C4-2B (cell line): ENCODE results near the gene PCDHGA8.

Source experiments
- H3K27ac ChIP-seq: fragments of 450-650 bp; 2 replicates; pipeline ENCODE4 v1.5.1; 2017
- CTCF ChIP-seq: fragments of 450-650 bp; conservative IDR thresholded peaks from 2 replicates; pipeline ENCODE4 v1.5.1; 2017; ENCODE audit warnings: mild to moderate bottlenecking
- ZFX ChIP-seq: fragments of 450-650 bp; IDR thresholded peaks from 2 replicates; pipeline ENCODE4 v1.6.1; 2017

Gene PCDHGA8

GRCh38 chr5:141362719-141363118 lies 29.7 kb upstream of the PCDHGA8 start:
- H3K27ac ChIP-seq = no peak overlapping the region
- TF ChIP-seq ZFX (no peak), CTCF (no peak)

- TF ChIP-seq CTCF (peak; percentile 34), ZFX (no peak)
- no peak within 1 kb of the TSS for H3K27ac ChIP-seq
Measured at GRCh38 chr5:141363952-141364660, 28.3 kb upstream of the PCDHGA8 start, which contains the start of gene PCDHGA5. PCDHGA5 (plus strand) TSS chr5:141364162; CDS start chr5:141364331, 169 bp downstream.

DNA sequence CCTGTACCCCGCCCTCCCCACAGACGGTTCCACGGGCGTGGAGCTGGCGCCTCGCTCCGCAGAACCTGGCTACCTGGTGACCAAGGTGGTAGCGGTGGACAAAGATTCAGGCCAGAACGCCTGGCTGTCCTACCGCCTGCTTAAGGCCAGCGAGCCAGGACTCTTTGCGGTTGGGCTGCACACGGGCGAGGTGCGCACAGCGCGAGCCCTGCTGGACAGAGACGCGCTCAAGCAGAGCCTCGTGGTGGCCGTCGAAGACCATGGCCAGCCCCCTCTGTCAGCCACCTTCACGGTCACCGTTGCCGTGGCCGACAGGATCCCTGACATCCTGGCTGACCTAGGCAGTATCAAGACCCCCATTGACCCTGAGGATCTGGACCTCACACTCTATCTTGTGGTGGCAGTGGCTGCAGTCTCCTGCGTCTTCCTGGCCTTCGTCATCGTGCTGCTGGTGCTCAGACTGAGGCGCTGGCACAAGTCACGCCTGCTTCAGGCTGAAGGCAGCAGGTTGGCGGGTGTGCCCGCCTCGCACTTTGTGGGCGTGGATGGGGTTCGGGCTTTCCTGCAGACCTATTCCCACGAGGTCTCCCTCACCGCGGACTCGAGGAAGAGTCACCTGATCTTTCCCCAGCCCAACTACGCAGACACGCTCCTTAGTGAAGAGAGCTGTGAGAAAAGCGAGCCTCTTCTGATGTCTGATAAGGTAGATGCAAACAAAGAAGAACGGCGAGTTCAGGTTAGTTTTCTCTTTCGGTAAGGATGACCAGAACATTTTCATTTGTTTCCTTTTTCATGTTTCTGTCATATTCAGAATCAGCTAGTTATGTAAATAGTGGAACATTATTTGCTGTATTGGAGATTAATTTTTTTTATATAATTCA lies 26.2 kb upstream of the PCDHGA8 start:
- no peak for TF ChIP-seq CTCF
- no peak for TF ChIP-seq ZFX
- H3K27ac ChIP-seq = no peak overlapping the region

DNA sequence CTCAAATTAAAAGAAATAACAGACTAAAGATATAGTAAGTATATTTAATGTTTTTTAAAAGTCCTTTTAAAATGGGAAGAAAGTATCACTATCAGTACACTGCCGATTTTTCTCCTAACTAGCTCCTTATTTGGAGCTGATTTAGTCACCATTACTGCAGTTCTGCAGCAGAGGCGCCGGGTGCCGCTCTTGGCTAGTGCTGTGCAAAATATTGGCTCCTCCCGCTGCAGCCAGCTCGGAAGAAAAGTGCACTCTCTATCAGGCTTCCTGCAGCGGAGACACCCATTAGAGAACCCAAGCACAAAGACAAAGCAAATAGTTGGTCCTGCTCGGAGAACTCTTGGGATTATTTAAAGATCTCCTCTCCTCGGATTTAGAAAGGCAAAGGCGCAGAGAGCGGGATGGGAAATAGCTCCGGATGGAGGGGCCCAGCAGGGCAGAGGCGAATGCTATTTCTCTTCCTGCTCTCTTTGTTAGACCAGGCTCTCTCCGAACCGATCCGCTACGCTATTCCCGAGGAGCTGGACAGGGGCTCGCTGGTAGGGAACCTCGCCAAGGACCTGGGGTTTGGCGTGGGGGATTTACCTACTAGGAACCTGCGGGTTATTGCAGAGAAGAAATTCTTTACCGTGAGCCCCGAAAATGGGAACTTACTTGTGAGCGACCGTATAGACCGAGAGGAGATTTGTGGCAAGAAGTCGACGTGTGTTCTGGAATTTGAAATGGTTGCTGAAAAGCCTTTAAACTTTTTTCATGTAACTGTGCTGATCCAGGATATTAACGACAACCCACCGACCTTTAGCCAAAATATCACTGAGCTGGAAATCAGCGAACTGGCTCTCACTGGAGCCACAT lies 22.2 kb upstream of the PCDHGA8 start, which contains the start of gene PCDHGB3:
TSS of gene PCDHGB3 (plus strand) at position 249 of the 855 bp plus-strand sequence. CDS start at position 402, 153 bp downstream.
- TF ChIP-seq ZFX (no peak), CTCF (peak; percentile 58)
- H3K27ac ChIP-seq = no peak within 1 kb of the TSS

DNA sequence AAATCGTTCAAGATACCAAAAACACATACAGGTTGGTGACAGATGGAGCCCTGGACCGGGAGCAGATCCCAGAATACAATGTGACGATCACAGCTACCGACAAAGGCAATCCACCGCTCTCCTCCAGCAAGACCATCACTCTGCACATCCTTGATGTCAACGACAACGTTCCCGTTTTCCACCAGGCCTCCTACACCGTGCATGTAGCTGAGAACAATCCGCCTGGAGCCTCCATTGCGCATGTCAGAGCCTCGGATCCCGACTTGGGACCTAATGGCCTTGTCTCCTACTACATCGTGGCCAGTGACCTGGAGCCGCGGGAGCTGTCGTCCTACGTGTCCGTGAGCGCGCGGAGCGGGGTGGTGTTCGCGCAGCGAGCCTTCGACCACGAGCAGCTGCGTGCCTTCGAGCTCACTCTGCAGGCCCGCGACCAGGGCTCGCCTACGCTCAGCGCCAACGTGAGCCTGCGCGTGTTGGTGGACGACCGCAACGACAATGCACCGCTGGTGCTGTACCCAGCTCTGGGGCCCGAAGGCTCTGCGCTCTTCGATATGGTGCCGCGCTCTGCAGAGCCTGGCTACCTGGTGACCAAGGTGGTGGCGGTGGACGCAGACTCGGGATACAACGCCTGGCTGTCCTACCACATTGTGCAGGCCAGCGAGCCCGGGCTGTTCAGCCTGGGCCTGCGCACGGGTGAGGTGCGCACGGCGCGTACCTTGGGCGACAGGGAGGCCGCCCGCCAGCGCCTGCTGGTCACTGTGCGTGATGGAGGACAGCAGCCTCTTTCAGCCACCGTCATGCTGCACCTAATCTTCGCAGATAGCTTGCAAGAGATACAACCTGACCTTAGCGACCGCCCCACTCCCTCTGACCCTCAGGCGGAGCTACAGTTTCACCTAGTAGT lies 20.6 kb upstream of the PCDHGA8 start:
- no peak overlapping the region for H3K27ac ChIP-seq
- TF ChIP-seq CTCF (no peak), ZFX (no peak)

DNA sequence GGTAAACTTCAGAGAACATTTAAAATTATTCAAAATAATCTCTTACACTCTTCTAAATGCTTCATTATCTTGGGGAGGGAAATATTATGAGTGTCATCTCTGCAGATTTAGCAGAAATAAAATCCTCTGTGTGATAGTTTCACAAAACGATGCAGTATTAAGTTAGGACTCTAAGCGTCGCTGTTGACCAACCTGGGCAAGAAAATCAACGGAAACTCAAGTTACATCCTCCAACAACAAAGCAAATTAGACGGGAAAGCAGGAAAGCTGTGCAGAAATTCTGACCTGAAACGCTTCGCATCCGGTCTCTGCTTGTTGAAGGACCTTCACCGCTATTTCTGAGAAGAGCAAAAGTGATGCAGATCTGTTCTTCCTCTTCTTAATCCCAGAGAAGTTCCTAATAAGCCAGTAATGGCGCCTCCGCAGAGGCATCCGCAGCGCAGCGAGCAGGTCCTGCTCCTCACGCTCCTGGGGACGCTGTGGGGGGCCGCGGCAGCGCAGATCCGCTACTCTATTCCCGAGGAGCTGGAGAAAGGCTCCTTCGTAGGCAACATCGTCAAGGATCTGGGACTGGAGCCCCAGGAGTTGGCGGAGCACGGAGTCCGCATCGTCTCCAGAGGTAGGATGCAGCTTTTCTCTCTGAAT lies 18.6 kb upstream of the PCDHGA8 start, which contains the start of gene PCDHGA6:
TSS of gene PCDHGA6 (plus strand) at position 219 of the 645 bp plus-strand sequence. CDS start at position 412, 193 bp downstream.
- no peak for TF ChIP-seq ZFX
- TF ChIP-seq CTCF = peak; percentile 75
- H3K27ac ChIP-seq = no peak within 1 kb of the TSS
